Measurements from ENCODE around the gene RSL1D1. TPM values are rescaled to one million over a fixed set of nuclear protein-coding genes. Genes with fewer than 3 reads are reported as not detected.
A peak's percentile ranks its signal among the peaks of the same experiment; 100 is the strongest.

RSL1D1 gene
- polyA plus RNA-seq, 2 of the 4 experiments (the other 2 are of a cell fraction): 209 to 330 TPM

DNA sequence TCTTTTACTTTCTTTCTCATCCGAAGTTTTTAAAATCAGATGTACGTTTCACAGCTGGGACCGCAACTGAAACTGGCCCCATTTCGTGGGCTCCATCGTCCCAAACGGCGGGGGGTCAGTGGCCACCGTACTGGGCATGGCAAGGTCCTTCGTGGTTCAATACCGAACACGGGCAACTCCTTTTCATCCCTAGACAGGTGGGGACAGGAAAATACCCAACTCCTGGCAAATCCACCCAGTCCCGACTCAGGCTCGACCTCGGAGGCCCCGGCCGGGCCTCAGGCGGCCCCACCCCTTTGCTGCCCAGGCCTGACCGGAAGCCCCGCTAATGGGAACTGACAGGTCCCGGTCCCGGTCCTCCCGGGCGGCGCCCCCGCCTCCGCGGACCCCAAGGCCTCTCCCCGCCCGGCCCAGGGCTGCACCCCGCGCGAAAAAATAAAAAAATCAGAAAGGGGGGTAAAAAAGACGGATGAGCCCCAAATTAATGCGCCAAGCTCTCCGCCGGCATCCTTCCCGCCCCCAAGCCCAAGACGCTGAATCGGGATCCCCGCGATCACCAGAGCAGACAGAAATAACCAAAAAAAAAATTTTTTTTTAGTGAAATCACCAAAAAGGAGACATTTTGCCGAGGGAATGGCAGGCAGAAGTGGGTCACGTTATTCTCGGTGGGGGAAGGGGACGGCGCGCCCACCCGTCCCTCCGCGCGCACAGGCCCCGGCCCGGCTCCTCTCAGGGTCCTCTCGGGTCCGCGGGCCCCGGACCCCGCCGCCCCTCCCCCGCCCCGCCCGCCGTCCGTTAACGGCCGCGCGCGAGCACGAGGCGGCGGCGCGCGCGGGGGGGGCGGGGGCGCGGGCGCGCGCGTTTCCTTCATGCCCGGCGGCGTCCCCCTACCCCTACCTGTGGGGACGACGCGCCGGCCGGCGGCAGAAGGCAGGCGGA lies 54.8 kb downstream of the RSL1D1 start:
- peak; percentile 47 to 50 for DNase-seq (ENCODE audit: low read depth in 1 of 2, low spot score in 1 of 2)
- ChIA-PET POLR2A (interaction anchor here (0.5 to 3.7 kb wide), 9 partner anchors 13 to 156 kb away, joined by 3 to 29 read pairs (median 3); partner anchors contain the start of genes GSPT1, RSL1D1 and TXNDC11), CTCF (interaction anchor here (0.6 to 4.6 kb wide), 33 partner anchors 9 to 986 kb away, joined by 3 to 58 read pairs (median 5); partner anchors contain the start of gene TXNDC11)
- TF ChIP-seq FOXS1 (CRISPR knock-in tag; IDR thresholded peaks at IDR 0.05): no peak
- peak; percentile 16; the same call in 1 of the 2 replicates for TF ChIP-seq MYC (IDR thresholded peaks at IDR 0.05; ENCODE audit: borderline replicate concordance, low read length)
- peak; percentile 59; the same call in 1 of the 2 replicates for TF ChIP-seq ZSCAN20 (CRISPR knock-in tag; IDR thresholded peaks at IDR 0.05)
- no peak for TF ChIP-seq EHMT2 (IDR thresholded peaks at IDR 0.05; ENCODE audit: low read depth)
- TF ChIP-seq CBX8 (IDR thresholded peaks at IDR 0.05): no peak
- TF ChIP-seq TP53 (CRISPR knock-in tag; IDR thresholded peaks at IDR 0.05): no peak
- no peak for TF ChIP-seq SMC3 (IDR thresholded peaks at IDR 0.05)
- TF ChIP-seq KDM5A (IDR thresholded peaks at IDR 0.05): 0 out of 2 replicates have a peak, but pooled peaks have one; percentile 20
- peak; percentile 63; the same call in 1 of the 2 replicates for TF ChIP-seq PHF8 (IDR thresholded peaks at IDR 0.05; ENCODE audit: borderline replicate concordance, low read depth)
- TF ChIP-seq ZC3H11A (IDR thresholded peaks at IDR 0.05): no peak
- no peak for TF ChIP-seq NPAS2 (CRISPR knock-in tag; IDR thresholded peaks at IDR 0.05; ENCODE audit: borderline replicate concordance)
- TF ChIP-seq MAZ (IDR thresholded peaks at IDR 0.05; ENCODE audit: borderline replicate concordance, low read depth, low read length): no peak
- 0 out of 2 replicates have a peak, but pooled peaks have one; percentile 62 for TF ChIP-seq HOXB5 (CRISPR knock-in tag; IDR thresholded peaks at IDR 0.05)
- Histone ChIP-seq H3K4me2 (peak overlapping the region; percentile 84), H3K27ac (peak overlapping the region; percentile 97), H3K9me3 (no peaks in the 10 kb centered on the region), H3K4me3 (peak overlapping the region; percentile 89), H3K4me1 (peaks cover 46% of the 10 kb centered on the region)
- peak; percentile 31 to 33; a peak in 2 of 6 replicates for ATAC-seq
- no peak for FAIRE-seq
- WGBS (ENCODE audit: missing lambda C conversion rate): 6% methylated on average over 33 of the region's 93 CpGs

DNA sequence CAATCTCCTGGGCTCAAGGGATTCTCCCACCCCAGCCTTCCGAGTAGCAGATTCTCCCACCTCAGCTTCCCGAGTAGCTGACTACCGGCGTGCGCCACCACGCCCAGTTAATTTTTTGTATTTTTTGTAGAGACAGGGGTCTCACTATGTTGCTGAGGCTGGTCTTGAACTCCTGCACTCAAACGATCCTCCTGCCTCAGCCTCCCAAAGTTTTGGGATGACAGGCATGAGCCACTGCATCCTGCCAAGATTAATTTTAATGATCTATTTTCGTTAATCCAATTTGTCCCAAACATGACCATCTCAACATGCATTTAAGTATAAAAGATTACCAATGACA lies 55.5 kb downstream of the RSL1D1 start:
- no peak for ATAC-seq
- WGBS (ENCODE audit: missing lambda C conversion rate): 72% methylated on average over 8 of the region's 8 CpGs
- Histone ChIP-seq H3K9me3 (no peaks in the 10 kb centered on the region), H3K27ac (peak overlapping the region; percentile 97), H3K4me1 (peaks cover 43% of the 10 kb centered on the region), H3K4me2 (peak overlapping the region; percentile 84), H3K4me3 (peak overlapping the region; percentile 89)
- TF ChIP-seq ZSCAN20 (CRISPR knock-in tag; IDR thresholded peaks at IDR 0.05) (no peak), POLR2AphosphoS2 (conservative IDR thresholded peaks at IDR 0.05; ENCODE audit: low read length) (no peak), CHD2 (IDR thresholded peaks at IDR 0.05; ENCODE audit: low read length, partially characterized antibody) (no peak), ZC3H11A (IDR thresholded peaks at IDR 0.05) (no peak), MAZ (IDR thresholded peaks at IDR 0.05; ENCODE audit: borderline replicate concordance, low read depth, low read length) (no peak), FOSL2 (IDR thresholded peaks at IDR 0.05) (no peak), FOSL2 (CRISPR knock-in tag; IDR thresholded peaks at IDR 0.05) (no peak), SMC3 (IDR thresholded peaks at IDR 0.05) (no peak), GATA3 (IDR thresholded peaks at IDR 0.05; ENCODE audit: borderline replicate concordance) (no peak), HOXB5 (CRISPR knock-in tag; IDR thresholded peaks at IDR 0.05) (no peak), PHF8 (IDR thresholded peaks at IDR 0.05; ENCODE audit: borderline replicate concordance, low read depth) (no peak), FOSB (CRISPR knock-in tag; IDR thresholded peaks at IDR 0.05) (no peak)
- TF ChIP-seq, protein P1, sequence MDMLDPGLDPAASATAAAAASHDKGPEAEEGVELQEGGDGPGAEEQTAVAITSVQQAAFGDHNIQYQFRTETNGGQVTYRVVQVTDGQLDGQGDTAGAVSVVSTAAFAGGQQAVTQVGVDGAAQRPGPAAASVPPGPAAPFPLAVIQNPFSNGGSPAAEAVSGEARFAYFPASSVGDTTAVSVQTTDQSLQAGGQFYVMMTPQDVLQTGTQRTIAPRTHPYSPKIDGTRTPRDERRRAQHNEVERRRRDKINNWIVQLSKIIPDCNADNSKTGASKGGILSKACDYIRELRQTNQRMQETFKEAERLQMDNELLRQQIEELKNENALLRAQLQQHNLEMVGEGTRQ (IDR thresholded peaks at IDR 0.05): no peak
- TF ChIP-seq, protein P2, sequence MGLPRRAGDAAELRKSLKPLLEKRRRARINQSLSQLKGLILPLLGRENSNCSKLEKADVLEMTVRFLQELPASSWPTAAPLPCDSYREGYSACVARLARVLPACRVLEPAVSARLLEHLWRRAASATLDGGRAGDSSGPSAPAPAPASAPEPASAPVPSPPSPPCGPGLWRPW (IDR thresholded peaks at IDR 0.05): no peak
- TF ChIP-seq, protein P3, sequence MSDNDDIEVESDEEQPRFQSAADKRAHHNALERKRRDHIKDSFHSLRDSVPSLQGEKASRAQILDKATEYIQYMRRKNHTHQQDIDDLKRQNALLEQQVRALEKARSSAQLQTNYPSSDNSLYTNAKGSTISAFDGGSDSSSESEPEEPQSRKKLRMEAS (IDR thresholded peaks at IDR 0.05): no peak
- TF ChIP-seq, protein P4, sequence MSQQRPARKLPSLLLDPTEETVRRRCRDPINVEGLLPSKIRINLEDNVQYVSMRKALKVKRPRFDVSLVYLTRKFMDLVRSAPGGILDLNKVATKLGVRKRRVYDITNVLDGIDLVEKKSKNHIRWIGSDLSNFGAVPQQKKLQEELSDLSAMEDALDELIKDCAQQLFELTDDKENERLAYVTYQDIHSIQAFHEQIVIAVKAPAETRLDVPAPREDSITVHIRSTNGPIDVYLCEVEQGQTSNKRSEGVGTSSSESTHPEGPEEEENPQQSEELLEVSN (IDR thresholded peaks at IDR 0.05; ENCODE audit: borderline replicate concordance, low read depth): no peak
- ChIA-PET CTCF (interaction anchor here (0.7 to 4.6 kb wide), 8 partner anchors 10 to 388 kb away, joined by 3 to 58 read pairs (median 12); no protein-coding TSS in a partner anchor), POLR2A (interaction anchor here (3.7 kb wide), 1 partner anchor 53 kb away, joined by 29 read pairs; the partner anchor contains the start of gene TXNDC11)
- no peak for FAIRE-seq
- DNase-seq (ENCODE audit: low read depth in 1 of 2, low spot score in 1 of 2): no peak
